GM10266 (cell line): ENCODE data around the gene COBLL1.

Experiments
- DNase-seq: peaks from one replicate; pipeline ENCODE4 v3.0.0; 2012; ENCODE audit errors: extremely low spot score
- TF ChIP-seq, protein P1 (sequence below): IDR thresholded peaks from 2 replicates; pipeline ENCODE4 v1.5.1; 2012; ENCODE audit warnings: mild to moderate bottlenecking, low read depth; ENCODE audit not compliant: control insufficient read depth, insufficient read depth; ENCODE audit errors: missing control alignments

COBLL1 gene

DNA sequence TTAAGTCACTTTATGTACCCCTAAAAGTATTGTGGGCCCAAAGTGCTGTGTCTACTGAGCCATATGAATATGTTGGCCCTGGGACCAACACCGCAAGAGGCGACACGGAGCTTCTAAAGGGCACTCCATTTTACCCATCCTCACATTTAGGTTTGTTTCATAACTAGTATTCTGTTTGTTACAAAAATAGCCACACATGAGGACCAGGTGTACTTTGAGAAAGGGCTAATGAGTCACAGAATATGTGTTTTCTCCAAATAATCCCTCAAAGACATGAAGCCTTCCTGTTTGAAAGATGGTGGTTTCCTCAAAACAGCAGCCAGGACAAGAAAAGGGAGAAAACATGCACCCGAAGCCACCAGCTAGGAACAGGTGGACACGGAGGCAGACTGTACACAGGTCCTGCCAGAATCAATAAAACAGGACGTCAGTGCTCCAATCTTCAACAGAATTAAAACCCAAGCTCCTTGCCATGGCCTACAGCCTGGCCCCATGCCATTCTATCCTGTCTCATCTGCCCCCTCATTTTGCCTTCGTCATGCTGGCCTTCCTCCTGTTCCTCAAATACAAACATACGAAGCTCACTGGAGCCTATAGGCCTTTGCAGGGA, 198.6 kb downstream of the COBLL1 start:
- DNase-seq, result no peak
- TF ChIP-seq, protein P1, sequence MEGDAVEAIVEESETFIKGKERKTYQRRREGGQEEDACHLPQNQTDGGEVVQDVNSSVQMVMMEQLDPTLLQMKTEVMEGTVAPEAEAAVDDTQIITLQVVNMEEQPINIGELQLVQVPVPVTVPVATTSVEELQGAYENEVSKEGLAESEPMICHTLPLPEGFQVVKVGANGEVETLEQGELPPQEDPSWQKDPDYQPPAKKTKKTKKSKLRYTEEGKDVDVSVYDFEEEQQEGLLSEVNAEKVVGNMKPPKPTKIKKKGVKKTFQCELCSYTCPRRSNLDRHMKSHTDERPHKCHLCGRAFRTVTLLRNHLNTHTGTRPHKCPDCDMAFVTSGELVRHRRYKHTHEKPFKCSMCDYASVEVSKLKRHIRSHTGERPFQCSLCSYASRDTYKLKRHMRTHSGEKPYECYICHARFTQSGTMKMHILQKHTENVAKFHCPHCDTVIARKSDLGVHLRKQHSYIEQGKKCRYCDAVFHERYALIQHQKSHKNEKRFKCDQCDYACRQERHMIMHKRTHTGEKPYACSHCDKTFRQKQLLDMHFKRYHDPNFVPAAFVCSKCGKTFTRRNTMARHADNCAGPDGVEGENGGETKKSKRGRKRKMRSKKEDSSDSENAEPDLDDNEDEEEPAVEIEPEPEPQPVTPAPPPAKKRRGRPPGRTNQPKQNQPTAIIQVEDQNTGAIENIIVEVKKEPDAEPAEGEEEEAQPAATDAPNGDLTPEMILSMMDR, result no peak

- no peak for DNase-seq
- TF ChIP-seq, protein P1, result no peak
Measured at GRCh38 chr2:164642268-164642667, 199.4 kb downstream of the COBLL1 start.
